ENCODE results near the gene PDS5B.
"Not testable (repeated sequence)": the region's sequence is repeated elsewhere in the genome, so short reads cannot be mapped to it uniquely, and the experiment has no call there.

PDS5B gene

DNA sequence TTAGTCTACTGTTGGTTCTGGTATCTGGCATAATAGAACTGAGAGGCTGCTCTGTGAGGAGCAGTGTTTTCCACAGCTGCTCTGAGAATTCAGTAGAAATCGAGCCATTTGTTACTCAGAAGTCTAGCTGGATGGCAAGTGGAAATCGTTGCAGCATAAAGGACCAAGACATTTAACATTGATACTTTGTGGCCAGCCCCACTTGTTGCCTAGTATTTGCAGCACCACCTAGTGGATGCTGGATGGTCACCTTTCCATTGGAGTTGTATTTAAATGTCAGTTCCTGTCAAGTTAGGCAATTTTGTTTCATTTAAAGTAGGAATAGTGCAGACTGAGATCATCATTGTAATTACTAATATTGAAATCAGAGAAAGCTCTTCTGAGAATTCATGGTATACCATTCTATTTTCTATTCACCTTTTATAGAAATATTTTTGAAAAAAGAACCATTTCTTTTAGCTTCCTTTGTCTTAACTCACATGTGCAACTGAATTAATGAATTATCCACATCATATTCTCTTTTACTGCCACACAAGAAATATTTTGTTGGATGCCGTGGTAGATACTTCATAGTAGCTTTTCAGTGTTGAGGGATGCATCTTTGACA, 64.6 kb downstream of the PDS5B start:
- peak; percentile 63 for DNase-seq

DNA sequence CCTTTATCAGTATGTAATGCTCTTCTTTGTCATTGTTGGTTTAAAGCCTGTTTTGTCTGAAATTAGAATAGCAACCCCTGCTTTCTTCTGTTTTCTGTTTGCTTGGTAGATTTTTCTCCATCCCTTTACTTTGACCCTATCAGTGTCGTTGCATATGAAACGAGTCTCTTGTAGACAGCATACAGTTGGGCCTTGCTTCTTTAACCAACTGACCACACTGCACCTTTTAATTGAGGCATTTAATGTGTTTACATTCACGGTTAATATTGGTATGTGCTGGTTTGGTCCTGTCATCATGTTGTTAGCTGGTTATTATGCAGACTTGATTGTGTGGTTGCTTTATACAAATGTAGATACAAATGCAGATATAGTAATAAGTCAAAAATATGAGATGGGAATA, 71.1 kb downstream of the PDS5B start:
- no peak for DNase-seq

DNA sequence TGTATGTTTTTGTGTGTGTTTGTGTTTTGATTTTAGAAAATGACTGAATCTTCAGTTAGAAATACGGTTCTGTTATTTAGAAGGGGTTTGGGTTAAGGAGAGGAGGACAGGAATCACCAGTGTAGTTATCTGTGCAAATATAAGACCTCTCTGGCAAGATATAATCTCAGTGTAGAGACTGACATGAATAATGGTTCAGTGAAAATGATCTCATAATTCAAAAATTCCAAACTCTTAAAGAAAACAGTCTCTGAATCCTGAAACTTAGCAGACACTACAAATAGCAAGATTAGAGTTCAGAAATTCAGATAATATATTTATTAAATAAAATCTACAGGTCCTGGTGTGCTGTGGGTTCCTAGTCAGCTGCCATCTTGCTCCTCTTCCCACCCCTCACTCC, 73.5 kb downstream of the PDS5B start:
- peak; percentile 47 for DNase-seq

DNA sequence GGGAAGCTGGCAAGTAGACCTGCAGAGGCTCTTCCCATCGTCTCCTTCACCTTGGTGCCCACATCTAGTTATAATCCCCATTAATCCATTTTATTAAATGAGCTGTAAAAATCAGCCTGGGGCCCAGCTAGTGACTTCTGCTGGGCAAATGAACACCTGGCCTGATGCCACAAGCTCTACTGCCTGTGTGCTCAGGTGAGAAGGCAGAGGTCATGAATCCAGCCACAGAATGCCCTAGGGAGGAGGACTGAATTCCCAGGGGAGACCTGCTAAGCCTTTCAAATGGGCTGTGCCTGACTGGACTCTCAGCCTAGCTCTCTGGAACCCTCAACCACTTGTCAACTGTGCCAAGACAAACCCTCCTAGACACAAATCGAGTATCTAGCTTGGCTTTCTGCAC, 74.0 kb downstream of the PDS5B start:
- no peak for DNase-seq

DNA sequence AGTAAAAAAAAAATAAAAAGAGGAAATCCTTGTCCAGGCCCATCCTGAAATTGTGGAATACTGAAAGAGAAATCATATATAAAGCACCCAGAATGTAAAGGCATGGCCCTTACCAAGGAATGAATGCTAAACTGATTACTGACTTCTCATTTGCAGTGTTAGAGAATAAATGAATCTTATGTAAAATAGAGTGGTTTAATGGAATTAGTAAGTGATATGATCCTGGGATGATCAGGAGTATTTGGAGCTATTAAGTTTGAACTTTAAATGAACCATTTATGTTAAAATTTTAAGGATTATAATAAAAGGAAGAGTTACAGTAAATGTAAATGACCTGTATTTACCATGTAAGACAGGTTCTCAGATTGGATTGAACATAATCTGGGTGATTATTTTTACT, 75.4 kb downstream of the PDS5B start:
- no peak for DNase-seq

DNA sequence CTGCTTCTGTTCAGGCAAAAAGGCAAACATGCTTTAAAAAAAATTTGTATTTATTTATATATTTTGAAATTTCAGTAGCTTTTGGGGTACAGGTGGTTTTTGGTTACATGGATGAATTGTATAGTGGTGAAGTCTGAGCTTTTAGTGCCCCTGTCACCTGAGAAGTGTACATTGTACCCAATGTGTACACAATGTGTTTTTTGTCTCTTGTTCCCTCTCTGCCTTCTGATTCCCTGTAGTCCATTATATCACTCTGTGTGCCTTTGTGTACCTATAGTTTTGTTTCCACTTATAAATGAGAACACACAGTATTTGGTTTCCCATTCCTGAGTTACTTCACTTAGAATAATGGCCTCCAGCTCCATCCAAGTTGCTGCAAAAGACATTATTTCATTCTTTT, 77.4 kb downstream of the PDS5B start:
- DNase-seq, result no peak

DNA sequence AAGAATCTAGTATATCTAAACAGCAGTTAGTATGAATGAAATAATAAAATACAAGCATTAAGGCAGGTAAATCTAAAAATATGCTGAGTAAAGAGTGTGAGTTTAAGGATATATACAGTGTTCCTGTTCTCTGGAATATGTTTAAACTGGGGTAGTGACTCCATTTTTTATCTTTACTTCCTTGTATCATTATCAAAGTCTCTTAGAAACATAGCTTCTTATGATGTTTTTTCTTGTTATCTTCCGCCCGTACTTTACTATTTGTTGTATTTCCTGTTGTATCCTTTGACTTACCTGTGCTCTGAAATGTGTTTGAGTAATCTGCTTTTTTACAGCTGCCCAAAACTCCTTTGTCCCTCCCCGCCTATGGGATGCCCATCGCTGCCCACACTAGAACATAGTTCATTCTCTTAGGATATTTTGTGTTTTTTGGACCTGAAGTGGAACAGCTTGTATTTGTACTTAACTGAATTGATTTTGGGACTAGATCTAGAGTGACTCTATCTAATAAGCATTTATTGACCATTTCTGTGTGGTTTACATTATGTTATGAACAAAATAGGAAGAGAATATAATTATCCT, 80.8 kb downstream of the PDS5B start:
- no peak for DNase-seq

DNA sequence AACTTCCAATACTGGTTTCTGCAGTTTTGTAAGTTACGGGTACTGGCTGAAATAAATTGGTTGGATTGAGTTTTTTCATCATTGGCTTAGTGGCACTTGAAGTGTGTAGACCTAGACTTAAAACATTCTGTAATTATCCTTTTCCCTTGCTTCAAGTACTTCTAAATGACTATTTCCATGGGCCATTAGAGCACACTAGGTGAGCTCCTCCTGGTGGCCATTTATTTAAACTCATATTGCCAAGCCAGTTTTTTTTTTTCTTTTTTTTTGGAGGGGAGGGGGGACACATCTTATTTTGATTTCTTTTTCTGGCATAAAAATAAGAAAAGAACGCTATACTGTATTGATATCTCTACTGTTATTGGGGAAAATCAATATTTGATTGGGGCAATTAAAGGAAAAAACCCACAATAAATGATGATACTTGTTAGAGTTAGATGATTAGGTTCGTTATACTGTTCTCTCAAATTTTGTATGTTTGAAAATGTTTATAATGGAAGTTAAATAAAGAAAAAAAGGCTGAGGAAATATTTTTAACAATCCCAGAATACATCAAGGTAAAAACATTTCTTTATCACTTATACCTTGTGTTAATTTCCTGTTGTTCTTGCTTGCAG, 82.9 kb downstream of the PDS5B start:
- DNase-seq, result peak; percentile 59

DNA sequence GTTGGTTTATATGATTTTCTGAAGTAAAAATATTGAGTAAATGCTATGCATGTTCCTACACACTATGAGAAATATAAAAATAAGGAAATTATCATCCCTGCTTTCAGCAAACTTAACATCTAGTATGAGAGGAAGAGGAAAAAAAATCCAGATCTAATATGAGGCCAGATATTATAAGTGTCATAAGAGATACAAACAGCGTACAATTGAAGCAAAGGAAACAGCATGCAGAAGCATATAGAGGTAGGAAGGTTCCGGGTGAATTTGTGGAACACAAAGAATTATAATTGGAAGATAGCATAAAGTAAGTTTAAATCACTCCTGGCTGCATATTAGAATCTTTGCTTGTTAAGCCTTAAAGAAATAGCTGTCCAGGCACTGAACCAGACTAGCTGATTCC, 88.3 kb downstream of the PDS5B start:
- no peak for DNase-seq

DNA sequence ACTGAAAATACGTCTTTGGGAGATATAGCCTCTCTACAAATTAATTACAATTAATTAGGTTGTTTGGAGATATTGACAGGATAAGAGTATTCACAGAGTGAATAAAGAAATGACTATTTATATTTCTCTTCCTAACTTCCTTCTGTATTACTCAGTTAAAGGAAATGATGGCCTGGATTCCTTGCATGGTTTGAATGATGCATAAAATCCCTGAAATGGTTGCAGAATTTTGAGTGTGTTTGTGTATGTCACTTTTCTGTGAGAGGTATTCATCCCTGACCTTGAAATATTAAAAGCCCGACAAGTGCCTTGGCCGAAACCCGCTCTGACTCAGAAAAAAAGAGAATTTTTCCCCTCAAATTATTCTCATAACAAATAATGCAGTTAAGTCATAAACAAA, 90.0 kb downstream of the PDS5B start:
- peak; percentile 23 for DNase-seq

DNA sequence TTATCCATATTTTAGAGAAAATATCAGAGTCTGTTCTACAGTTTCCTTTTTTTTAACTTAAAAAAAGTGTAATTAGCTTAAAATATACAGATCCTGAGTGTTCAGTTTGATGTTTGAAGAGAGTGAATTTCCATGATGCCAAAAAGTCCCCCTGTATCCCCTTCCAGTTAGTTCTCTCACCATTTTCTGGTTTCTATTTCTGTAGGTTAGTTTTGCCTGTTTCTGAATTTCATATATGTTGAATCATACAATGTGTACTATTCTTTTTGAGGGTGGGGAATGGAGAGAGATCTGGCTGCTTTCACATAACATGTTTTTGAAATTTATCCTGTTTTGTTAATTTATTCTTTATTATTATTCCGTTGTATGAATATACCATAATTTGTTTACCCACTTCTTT, 95.9 kb downstream of the PDS5B start:
- no peak for DNase-seq

DNA sequence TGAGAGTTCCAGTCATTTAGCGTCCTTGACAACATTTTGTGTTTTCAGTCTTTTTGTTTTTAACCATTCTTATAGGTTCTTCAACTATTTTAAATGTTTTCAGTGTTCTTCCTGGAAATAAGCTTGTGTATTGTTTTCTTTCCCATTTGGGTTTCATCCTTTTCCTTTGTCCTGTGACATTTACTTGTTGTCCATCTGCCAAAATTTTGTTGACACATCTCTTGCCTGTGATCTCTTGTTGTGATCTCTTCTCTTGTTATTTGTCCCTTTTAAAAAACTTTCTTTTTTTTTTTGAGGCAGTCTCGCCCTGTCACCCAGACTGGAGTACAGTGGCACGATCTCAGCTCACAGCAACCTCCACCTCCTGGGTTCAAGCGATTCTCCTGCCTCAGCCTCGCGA, 96.5 kb downstream of the PDS5B start:
- DNase-seq, result no peak

DNA sequence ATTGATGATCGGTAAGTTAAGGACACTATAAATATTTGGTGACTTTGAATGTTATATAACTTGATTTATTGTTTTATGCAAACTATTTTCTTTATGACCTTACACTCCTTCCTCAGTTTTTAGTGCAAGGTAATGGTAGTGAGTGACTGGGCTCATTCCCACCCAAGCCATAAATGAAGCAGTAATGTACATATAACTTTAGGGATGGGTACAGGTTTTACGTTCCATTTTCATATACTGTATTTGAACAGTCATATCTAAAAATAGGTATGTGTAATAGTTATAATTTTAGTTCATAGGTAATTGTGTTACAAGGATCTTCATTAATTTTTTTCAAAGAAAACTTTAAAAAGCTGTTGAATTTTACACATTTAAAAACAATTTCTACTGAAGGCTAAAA, 101.0 kb downstream of the PDS5B start:
- no peak for DNase-seq

DNA sequence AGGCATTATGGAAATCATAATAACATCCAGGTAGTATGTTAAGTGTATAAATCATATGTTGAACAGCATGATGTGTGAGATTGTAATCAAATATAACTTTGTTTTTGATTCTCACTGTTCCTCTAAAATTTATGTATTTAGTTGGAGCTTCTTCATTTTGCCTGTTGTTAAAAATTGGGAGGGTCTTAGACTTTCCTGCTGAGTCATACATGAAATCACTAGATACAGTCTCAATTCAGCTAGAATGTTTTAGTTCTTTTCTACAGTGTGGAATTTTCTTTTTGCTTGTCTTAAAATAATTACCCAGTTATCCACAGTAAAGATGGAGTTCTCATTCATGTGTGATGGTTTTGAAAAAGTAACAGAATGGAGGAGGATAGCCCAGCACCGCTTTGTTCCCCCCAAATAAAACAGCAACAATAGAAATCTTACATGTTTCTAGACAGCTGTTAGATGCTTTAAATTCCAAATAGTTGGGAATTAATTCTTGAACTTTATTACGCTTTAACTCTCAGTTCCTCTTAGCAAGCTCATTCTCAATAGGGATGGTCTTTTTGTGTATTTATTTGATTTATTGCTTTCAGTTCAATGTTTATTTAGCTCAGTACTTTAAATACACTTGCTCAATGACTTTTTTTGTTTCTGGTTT, 109.5 kb downstream of the PDS5B start:
- DNase-seq, result peak; percentile 5

DNA sequence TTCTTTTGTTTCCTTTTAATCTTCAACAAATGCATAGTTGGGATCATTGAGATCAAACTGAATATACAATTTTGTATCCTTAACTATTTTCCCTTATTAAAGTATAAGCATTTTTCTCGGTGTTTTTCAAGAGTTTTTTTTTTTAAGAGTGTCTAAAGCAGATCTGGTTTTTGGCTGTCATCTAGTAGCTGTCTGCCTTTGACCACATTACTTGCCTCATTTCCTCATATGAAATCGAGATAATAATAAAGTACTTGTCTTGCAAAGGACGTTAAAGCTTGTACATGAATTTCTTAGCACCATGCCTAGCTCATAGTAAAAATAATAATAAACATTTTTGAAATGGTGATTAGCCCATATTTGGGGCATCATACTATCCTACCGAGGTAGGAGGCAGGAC, 121.2 kb downstream of the PDS5B start:
- DNase-seq, result no peak

DNA sequence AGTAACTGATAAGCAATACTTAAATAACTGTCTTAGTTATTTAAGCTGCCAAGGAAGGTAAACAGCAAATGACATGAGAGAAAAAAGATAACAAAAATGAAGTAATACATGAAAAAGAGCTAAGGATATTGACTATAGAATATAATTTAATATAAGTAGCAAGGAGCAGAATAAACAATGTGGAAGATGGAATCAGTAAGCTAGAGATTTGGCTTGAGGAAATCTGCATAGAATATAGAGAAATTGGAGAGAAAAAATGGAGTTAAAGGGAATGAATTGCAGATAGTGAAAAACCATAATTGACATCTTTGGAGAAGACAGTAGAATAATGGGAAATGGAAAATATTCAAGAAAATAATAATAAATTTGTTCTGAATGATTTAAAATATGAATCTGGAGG, 127.1 kb downstream of the PDS5B start:
- DNase-seq, result no peak

DNA sequence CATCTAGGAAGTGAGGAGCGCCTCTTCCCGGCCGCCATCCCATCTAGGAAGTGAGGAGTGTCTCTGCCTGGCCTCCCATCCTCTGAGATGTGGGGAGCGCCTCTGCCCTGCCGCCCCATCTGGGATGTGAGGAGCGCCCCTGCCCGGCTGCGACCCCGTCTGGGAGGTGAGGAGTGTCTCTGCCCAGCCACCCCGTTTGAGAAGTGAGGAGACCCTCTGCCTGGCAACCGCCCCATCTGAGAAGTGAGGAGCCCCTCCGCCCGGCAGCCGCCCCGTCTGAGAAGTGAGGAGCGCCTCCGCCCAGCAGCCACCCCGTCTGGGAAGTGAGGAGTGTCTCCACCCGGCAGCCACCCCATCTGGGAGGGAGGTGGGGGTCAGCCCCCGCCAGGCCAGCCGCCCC, 129.9 kb downstream of the PDS5B start:
- not testable (repeated sequence) for DNase-seq

DNA sequence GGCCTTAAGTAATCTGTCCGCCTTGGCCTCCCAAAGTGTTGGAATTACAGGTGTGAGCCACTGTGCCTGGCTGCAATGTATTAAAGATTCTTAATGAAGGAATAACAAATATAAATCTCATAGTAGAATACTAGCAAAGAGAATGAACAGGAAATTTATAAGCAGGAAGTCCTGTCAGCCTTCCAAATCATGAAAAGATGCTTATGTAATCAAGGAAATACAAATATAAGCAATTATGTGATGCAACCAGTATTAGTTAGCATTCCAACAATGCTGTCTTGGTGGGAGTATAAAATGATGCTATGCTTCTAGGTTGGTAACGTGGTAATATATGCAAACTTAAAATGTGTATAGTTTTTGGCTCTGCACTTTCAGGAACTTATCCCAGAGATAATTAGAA, 133.8 kb downstream of the PDS5B start:
- DNase-seq, result no peak

DNA sequence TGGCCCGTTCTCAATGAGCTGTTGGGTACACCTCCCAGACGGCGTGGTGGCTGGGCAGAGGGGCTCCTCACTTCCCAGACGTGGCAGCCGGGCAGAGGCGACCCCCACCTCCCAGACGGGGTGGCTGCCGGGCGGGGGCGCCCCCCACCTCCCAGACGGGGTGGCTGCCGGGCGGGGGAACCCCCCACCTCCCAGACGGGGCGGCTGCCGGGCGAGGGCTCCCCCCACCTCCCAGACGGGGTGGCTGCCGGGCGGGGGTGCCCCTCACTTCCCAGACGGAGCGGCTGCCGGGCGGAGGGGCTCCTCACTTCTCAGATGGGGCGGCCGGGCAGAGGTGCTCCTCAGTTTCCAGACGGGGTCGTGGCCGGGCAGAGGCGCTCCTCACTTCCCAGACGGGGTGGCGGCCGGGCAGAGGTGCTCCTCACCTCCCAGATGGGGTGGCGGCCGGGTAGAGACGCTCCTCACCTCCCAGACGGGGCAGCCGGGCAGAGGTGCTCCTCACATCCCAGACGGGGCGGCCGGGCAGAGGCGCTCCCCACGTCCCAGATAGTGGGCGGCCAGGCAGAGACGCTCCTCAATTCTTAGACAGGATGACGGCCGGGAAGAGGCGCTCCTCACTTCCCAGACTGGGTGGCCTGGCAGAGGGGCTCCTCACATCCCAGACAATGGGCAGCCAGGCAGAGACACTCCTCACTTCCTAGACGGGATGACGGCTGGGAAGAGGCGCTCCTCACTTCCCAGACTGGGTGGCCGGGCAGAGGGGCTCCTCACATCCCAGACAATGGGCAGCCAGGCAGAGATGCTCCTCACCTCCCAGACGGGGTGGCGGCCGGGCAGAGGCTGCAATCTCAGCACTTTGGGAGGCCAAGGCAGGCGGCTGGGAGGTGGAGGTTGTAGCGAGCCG, 135.1 kb downstream of the PDS5B start:
- DNase-seq, result not testable (repeated sequence)

DNA sequence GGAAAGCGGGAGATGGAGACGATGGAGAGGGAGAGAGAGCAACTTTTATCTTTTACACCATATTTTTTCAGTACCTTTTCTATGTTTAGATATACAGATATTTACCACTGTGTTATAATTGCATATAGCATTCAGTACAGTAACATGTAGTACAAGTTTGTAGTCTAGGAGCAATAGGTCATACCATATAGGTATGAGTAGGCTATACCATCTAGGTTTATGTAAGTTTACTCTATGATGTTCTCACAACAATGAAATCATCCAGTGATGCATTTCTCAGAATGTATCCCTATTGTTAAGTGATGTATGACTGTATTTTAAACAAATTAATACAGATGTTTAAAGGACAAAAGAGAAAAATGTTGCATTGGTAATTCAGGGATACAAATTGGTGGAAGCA, 136.1 kb downstream of the PDS5B start:
- DNase-seq, result no peak

DNA sequence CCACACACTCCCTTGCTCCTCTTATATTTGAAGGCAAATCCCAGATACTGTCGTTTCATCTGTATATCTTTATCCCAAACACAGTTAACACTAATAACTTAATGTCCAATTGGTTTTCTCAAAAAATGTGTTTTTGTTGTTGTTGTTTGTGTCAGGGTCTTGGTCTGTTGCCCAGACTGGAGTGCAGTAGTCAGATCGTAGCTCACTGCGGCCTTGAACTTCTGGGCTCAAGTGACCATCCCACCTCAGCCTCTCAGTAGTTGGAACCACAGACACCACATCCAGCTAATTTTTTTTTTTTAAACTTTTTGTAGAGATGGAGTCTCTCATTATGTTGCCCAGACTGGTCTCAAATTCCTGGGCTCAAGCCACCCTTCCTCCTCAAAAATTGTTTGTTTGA, 137.7 kb downstream of the PDS5B start:
- no peak for DNase-seq

DNA sequence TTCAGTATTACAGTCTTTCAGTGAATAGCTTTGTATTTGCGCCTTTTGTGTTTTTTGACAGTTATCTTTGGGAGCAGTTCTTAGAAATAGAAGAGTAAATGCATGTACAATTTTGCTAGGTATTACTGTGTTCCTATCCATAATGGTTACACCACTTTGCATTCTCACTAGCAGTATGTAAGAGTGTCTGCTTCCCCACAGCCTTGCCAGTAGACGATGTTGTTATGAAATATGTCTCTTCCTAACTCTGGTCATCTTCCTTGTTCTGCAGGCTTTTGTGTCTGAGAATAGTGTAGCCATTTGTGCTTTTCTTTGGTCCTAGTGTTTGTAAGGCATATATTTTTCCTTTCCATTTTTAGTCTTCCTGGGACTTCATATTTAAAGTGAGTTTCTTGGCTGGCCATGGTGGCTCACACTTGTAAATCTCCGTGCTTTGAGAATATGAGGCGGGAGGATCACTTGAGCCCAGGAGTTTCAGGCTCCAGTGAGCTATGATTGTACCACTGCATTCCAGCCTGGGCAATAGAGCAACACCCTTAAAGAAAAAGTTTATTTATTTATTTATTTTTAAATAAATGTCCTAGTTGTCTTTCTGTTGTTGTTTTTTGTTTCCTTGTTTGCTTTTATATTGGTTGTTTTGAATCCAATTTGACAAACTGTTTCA, 140.3 kb downstream of the PDS5B start:
- no peak for DNase-seq

Measured in fibroblast of skin of scalp (primary cell).